NT2/D1 (cell line): ENCODE results near the gene MOB3B.

Source experiments
- SUZ12 ChIP-seq: IDR thresholded peaks from 2 replicates; pipeline ENCODE4 v1.6.1; 2011; ENCODE audit not compliant: insufficient read length, insufficient read depth; ENCODE audit errors: extremely low read depth
- YY1 ChIP-seq: IDR thresholded peaks from 2 replicates; pipeline ENCODE4 v1.6.1; 2011; ENCODE audit not compliant: insufficient read length, insufficient read depth
- ZNF274 ChIP-seq: IDR thresholded peaks from 2 replicates; pipeline ENCODE4 v1.6.1; 2011; ENCODE audit warnings: mild to moderate bottlenecking, low read depth, low read length

- TF ChIP-seq YY1 (no peak), ZNF274 (no peak), SUZ12 (no peak)
Observed at GRCh38 chr9:27379311-27380251, 150.0 kb downstream of the MOB3B start.
